ENCODE data around the gene PRSS2. TPM values are rescaled to one million over a fixed set of nuclear protein-coding genes. Genes with fewer than 3 reads are reported as not detected.

The PRSS2 gene
- total and polyA plus RNA-seq, 9 of the 15 experiments (the other 6 are each of a cell fraction or from before 2014, with no cell fraction given), result 1.3 to 23.9 (median 3.8) TPM

GRCh38 chr7:142804728-142805207 is 34.0 kb downstream of the PRSS2 start (continued):
- no peak for TF ChIP-seq THRB (CRISPR knock-in tag; conservative IDR thresholded peaks at IDR 0.05)
- peak; percentile 51; the same call in 1 of the 2 replicates for TF ChIP-seq TAL1 (IDR thresholded peaks at IDR 0.05)
- TF ChIP-seq SRSF7 (optimal IDR thresholded peaks at IDR 0.05; ENCODE audit: low read depth, low read length), result no peak
- TF ChIP-seq NCOR1 (IDR thresholded peaks at IDR 0.05), result peak; percentile 56; the same call in 1 of the 2 replicates
- no peak for TF ChIP-seq SMAD2 (IDR thresholded peaks at IDR 0.05; ENCODE audit: low read depth, low read length)
- TF ChIP-seq ID3 (CRISPR knock-in tag; IDR thresholded peaks at IDR 0.05), result no peak
- TF ChIP-seq ID3 (tag; IDR thresholded peaks at IDR 0.05), result peak; percentile 98
- TF ChIP-seq ZKSCAN1 (IDR thresholded peaks at IDR 0.05; ENCODE audit: low read depth, low read length), result no peak
- peak; percentile 47; the same call in 1 of the 2 replicates for TF ChIP-seq CREM (IDR thresholded peaks at IDR 0.05; ENCODE audit: low read depth)
- TF ChIP-seq ZBTB7A (IDR thresholded peaks at IDR 0.05; ENCODE audit: borderline replicate concordance, control insufficient read depth, low read depth, low read length), result 0 out of 2 replicates have a peak, but pooled peaks have one; percentile 56

Measured in K562 (cell line).